ENCODE data around the gene IL1RAP.

- TF ChIP-seq CTCF (IDR thresholded peaks at IDR 0.05 in 8 of 11, conservative IDR thresholded peaks at IDR 0.05 in 3 of 11) = no peak
- TF ChIP-seq POLR2A (IDR thresholded peaks at IDR 0.05) = no peak
- no peak for TF ChIP-seq POLR2AphosphoS5 (IDR thresholded peaks at IDR 0.05)
These were observed 63.3 kb downstream of the IL1RAP start for GRCh38 chr3:190577225-190577624.

Data from spleen (tissue), 7 donors.